ENCODE measurements around the gene SRSF7.
"Not testable (repeated sequence)": the region's sequence is repeated elsewhere in the genome, so short reads cannot be mapped to it uniquely, and the experiment has no call there.

The SRSF7 gene

GRCh38 chr2:38750891-38751595 is at the start of gene SRSF7:
Gene SRSF7, minus strand, starts transcription at chr2:38751361. Its CDS starts 105 bp downstream, at chr2:38751256.
- DNase-seq (ENCODE audit: low spot score), result peak; percentile 97

GRCh38 chr2:38797953-38798352 is 46.8 kb upstream of the SRSF7 start:
- DNase-seq (ENCODE audit: low spot score), result no peak

GRCh38 chr2:38797250-38797676 is 46.1 kb upstream of the SRSF7 start:
- no peak for DNase-seq (ENCODE audit: low spot score)

GRCh38 chr2:38795016-38795415 is 43.9 kb upstream of the SRSF7 start:
- not testable (repeated sequence) for DNase-seq (ENCODE audit: low spot score)

- DNase-seq (ENCODE audit: low spot score), result no peak
These were observed 43.2 kb upstream of the SRSF7 start for GRCh38 chr2:38794235-38794946.

GRCh38 chr2:38793511-38793910 is 42.4 kb upstream of the SRSF7 start:
- no peak for DNase-seq (ENCODE audit: low spot score)

GRCh38 chr2:38792751-38793150 is 41.6 kb upstream of the SRSF7 start:
- no peak for DNase-seq (ENCODE audit: low spot score)

- not testable (repeated sequence) for DNase-seq (ENCODE audit: low spot score)
These were observed 41.2 kb upstream of the SRSF7 start for GRCh38 chr2:38792321-38792720.

- no peak for DNase-seq (ENCODE audit: low spot score)
These were observed 40.6 kb upstream of the SRSF7 start for GRCh38 chr2:38791744-38792143.

GRCh38 chr2:38789691-38790090 is 38.5 kb upstream of the SRSF7 start:
- DNase-seq (ENCODE audit: low spot score), result no peak

GRCh38 chr2:38788306-38788705 is 37.1 kb upstream of the SRSF7 start:
- no peak for DNase-seq (ENCODE audit: low spot score)

GRCh38 chr2:38783586-38783985 is 32.4 kb upstream of the SRSF7 start:
- no peak for DNase-seq (ENCODE audit: low spot score)

GRCh38 chr2:38778687-38779082 is 27.5 kb upstream of the SRSF7 start:
- DNase-seq (ENCODE audit: low spot score), result no peak

GRCh38 chr2:38776531-38776930 is 25.4 kb upstream of the SRSF7 start:
- no peak for DNase-seq (ENCODE audit: low spot score)

GRCh38 chr2:38775921-38776225 is 24.7 kb upstream of the SRSF7 start:
- DNase-seq (ENCODE audit: low spot score), result no peak

GRCh38 chr2:38775097-38775920 is 24.1 kb upstream of the SRSF7 start:
- no peak for DNase-seq (ENCODE audit: low spot score)

- DNase-seq (ENCODE audit: low spot score), result no peak
These were observed 20.5 kb upstream of the SRSF7 start for GRCh38 chr2:38771632-38772031.

GRCh38 chr2:38765551-38765950 is 14.4 kb upstream of the SRSF7 start:
- DNase-seq (ENCODE audit: low spot score), result no peak

- no peak for DNase-seq (ENCODE audit: low spot score)
These were observed 14.0 kb upstream of the SRSF7 start for GRCh38 chr2:38765149-38765548.

GRCh38 chr2:38763728-38764127 is 12.6 kb upstream of the SRSF7 start:
- DNase-seq (ENCODE audit: low spot score), result no peak

- no peak for DNase-seq (ENCODE audit: low spot score)
These were observed 12.1 kb upstream of the SRSF7 start for GRCh38 chr2:38763228-38763627.

- not testable (repeated sequence) for DNase-seq (ENCODE audit: low spot score)
These were observed 4.7 kb upstream of the SRSF7 start for GRCh38 chr2:38755891-38756290.

GRCh38 chr2:38754506-38754905 is 3.3 kb upstream of the SRSF7 start:
- DNase-seq (ENCODE audit: low spot score), result no peak

Measured in putamen (tissue), 1 donor.